Stimulated activated effector memory CD8-positive, alpha-beta T cell treated with anti-CD3 and anti-CD28 coated beads, Interleukin-12 subunit alpha, Interleukin-12 subunit beta, amount 100 ng/mL, for 72 hours (primary cell): ENCODE data around the gene RAB31.

ENCODE experiments used
- ATAC-seq: fragments of 150-1000 bp; cut with Tn5 transposase; 2 replicates; pipeline ENCODE4 v1.10.0; 2021
- DNase-seq, 2 donors: peaks; one replicate each; pipeline ENCODE4 v3.0.0; 2021 to 2022; ENCODE audit warnings: low spot score in 2 of 2
- H3K27ac Mint-ChIP-seq: one replicate; pipeline ENCODE4 v1.8.0; 2022; ENCODE audit warnings: mild to moderate bottlenecking, mixed read lengths
- H3K36me3 Mint-ChIP-seq: one replicate; pipeline ENCODE4 v1.8.0; 2022; ENCODE audit warnings: mild to moderate bottlenecking, mixed read lengths
- H3K4me1 Mint-ChIP-seq: one replicate; pipeline ENCODE4 v1.8.0; 2022; ENCODE audit warnings: mixed read lengths
- H3K4me3 Mint-ChIP-seq: one replicate; pipeline ENCODE4 v1.8.0; 2022; ENCODE audit warnings: mild to moderate bottlenecking, mixed read lengths
- H3K9me3 Mint-ChIP-seq: one replicate; pipeline ENCODE4 v1.8.0; 2022; ENCODE audit warnings: mixed read lengths

RAB31 gene

GRCh38 chr18:9704233-9705118 lies 3.6 kb upstream of the RAB31 start:
- Mint-ChIP-seq H3K27ac (no peak overlapping the region), H3K4me3 (no peak overlapping the region), H3K4me1 (peaks cover 18% of the 10 kb centered on the region), H3K36me3 (no peaks in the 10 kb centered on the region), H3K9me3 (no peaks in the 10 kb centered on the region)
- ATAC-seq: peak; percentile 81
- no peak for DNase-seq

- no peaks in the 10 kb centered on the region for H3K9me3 Mint-ChIP-seq
- no peak overlapping the region for H3K27ac Mint-ChIP-seq
- no peak for DNase-seq
- no peaks in the 10 kb centered on the region for H3K36me3 Mint-ChIP-seq
- ATAC-seq: no peak
- no peak overlapping the region for H3K4me3 Mint-ChIP-seq
- peaks cover 18% of the 10 kb centered on the region for H3K4me1 Mint-ChIP-seq
Observed at GRCh38 chr18:9705183-9705829, 2.8 kb upstream of the RAB31 start.

- Mint-ChIP-seq H3K27ac (no peak overlapping the region), H3K4me1 (peaks cover 24% of the 10 kb centered on the region), H3K4me3 (no peak overlapping the region), H3K36me3 (no peaks in the 10 kb centered on the region), H3K9me3 (no peaks in the 10 kb centered on the region)
- DNase-seq: no peak
- no peak for ATAC-seq
Observed at GRCh38 chr18:9706081-9706935, 1.8 kb upstream of the RAB31 start.

GRCh38 chr18:9707381-9708056 lies 582 bp upstream of the RAB31 start:
- H3K4me1 Mint-ChIP-seq: peaks cover 34% of the 10 kb centered on the region

GRCh38 chr18:9708434-9709303 lies 568 bp downstream of the RAB31 start:
- Mint-ChIP-seq H3K27ac (no peak overlapping the region), H3K4me3 (peak overlapping the region; percentile 69), H3K4me1 (peaks cover 34% of the 10 kb centered on the region), H3K9me3 (no peaks in the 10 kb centered on the region), H3K36me3 (no peaks in the 10 kb centered on the region)
- DNase-seq (no peak), ATAC-seq (no peak)

More at GRCh38 chr18:9707381-9708056, 582 bp upstream of the RAB31 start:
- H3K4me3 Mint-ChIP-seq: peak overlapping the region; percentile 69
- no peak for ATAC-seq
- H3K27ac Mint-ChIP-seq: no peak overlapping the region
- no peaks in the 10 kb centered on the region for H3K36me3 Mint-ChIP-seq
- H3K9me3 Mint-ChIP-seq: no peaks in the 10 kb centered on the region
- no peak for DNase-seq

- H3K4me1 Mint-ChIP-seq: peaks cover 27% of the 10 kb centered on the region
- H3K36me3 Mint-ChIP-seq: no peaks in the 10 kb centered on the region
- ATAC-seq (no peak), DNase-seq (no peak)
- H3K9me3 Mint-ChIP-seq: no peaks in the 10 kb centered on the region
- peak overlapping the region; percentile 69 for H3K4me3 Mint-ChIP-seq
- no peak overlapping the region for H3K27ac Mint-ChIP-seq
Observed at GRCh38 chr18:9709304-9709877, 1.3 kb downstream of the RAB31 start.

GRCh38 chr18:9710037-9710436 lies 1.9 kb downstream of the RAB31 start:
- H3K9me3 Mint-ChIP-seq: no peaks in the 10 kb centered on the region
- no peak for ATAC-seq
- no peak overlapping the region for H3K4me3 Mint-ChIP-seq
- no peak for DNase-seq
- H3K36me3 Mint-ChIP-seq: no peaks in the 10 kb centered on the region
- no peak overlapping the region for H3K27ac Mint-ChIP-seq
- H3K4me1 Mint-ChIP-seq: peaks cover 22% of the 10 kb centered on the region

- Mint-ChIP-seq H3K36me3 (no peaks in the 10 kb centered on the region), H3K4me1 (peaks cover 22% of the 10 kb centered on the region), H3K4me3 (no peak overlapping the region), H3K27ac (no peak overlapping the region), H3K9me3 (no peaks in the 10 kb centered on the region)
- no peak for DNase-seq
- ATAC-seq: peak; percentile 79
Observed at GRCh38 chr18:9711361-9712129, 3.4 kb downstream of the RAB31 start.

- no peaks in the 10 kb centered on the region for H3K9me3 Mint-ChIP-seq
- H3K27ac Mint-ChIP-seq: no peak overlapping the region
- DNase-seq: no peak
- no peak for ATAC-seq
- no peaks in the 10 kb centered on the region for H3K36me3 Mint-ChIP-seq
- H3K4me3 Mint-ChIP-seq: no peak overlapping the region
- peaks cover 22% of the 10 kb centered on the region for H3K4me1 Mint-ChIP-seq
Observed at GRCh38 chr18:9712130-9712577, 4.1 kb downstream of the RAB31 start.

- ATAC-seq: no peak
- DNase-seq: no peak
- H3K9me3 Mint-ChIP-seq: no peaks in the 10 kb centered on the region
- no peak overlapping the region for H3K4me3 Mint-ChIP-seq
- no peak overlapping the region for H3K27ac Mint-ChIP-seq
- peaks cover 22% of the 10 kb centered on the region for H3K4me1 Mint-ChIP-seq
- no peaks in the 10 kb centered on the region for H3K36me3 Mint-ChIP-seq
Observed at GRCh38 chr18:9712611-9713010, 4.5 kb downstream of the RAB31 start.

GRCh38 chr18:9714266-9715087 lies 6.4 kb downstream of the RAB31 start:
- Mint-ChIP-seq H3K36me3 (no peaks in the 10 kb centered on the region), H3K4me3 (no peak overlapping the region), H3K4me1 (peaks cover 16% of the 10 kb centered on the region), H3K27ac (no peak overlapping the region), H3K9me3 (no peaks in the 10 kb centered on the region)
- ATAC-seq (no peak), DNase-seq (no peak)

- Mint-ChIP-seq H3K4me1 (peaks cover 16% of the 10 kb centered on the region), H3K36me3 (no peaks in the 10 kb centered on the region), H3K27ac (no peak overlapping the region), H3K4me3 (no peak overlapping the region), H3K9me3 (no peaks in the 10 kb centered on the region)
- DNase-seq (no peak), ATAC-seq (no peak)
Observed at GRCh38 chr18:9715088-9715343, 6.9 kb downstream of the RAB31 start.
